GM18870 (cell line): ENCODE results near the gene NUAK1.
"Not testable (repeated sequence)": the region's sequence is repeated elsewhere in the genome, so short reads cannot be mapped to it uniquely, and the experiment has no call there.

Experiments
- ATAC-seq: cut with Tn5 transposase; IDR thresholded peaks from one replicate; pipeline ENCODE4 v1.9.1; 2021; ENCODE audit warnings: moderate library complexity; ENCODE audit not compliant: unreplicated experiment

NUAK1 gene

DNA sequence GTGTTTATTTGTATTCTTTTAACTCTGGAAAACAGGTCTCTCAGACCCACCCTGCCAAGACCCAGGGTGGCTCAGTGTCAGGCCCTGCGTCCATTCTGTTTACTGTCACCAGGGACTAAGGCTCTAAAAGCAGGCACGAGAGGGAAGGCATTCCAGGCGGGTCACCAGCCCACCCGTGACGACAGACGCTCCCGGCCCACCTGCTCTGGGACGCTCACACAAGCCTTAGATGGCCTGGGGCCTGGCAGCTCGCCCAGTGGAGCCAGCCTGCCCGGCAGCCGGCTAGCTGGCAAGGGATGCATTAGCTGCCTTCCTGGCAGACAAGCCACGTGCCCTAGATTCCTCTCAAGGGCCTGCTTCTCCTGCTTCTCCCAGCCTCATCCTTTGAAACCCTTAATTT lies 9.2 kb upstream of the NUAK1 start:
- ATAC-seq = no peak

DNA sequence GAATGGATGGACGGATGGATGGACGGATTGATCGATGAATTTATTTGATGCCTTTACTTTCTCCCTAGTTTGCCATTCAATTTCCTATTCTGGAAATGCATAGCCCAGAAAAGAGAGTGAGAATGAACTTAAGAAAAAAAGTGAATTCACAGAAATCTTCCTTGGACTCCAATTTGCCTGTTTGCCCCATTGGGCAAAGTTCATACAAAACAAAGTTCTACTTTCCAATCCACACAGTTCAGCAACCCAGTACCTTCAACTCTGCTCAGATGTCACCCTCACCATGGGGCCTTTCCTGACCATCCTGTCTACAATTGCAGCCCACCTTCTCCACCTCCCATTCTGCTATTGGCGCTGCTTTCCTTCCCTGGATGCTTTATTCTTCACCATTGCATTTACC lies 8.2 kb upstream of the NUAK1 start:
- no peak for ATAC-seq

DNA sequence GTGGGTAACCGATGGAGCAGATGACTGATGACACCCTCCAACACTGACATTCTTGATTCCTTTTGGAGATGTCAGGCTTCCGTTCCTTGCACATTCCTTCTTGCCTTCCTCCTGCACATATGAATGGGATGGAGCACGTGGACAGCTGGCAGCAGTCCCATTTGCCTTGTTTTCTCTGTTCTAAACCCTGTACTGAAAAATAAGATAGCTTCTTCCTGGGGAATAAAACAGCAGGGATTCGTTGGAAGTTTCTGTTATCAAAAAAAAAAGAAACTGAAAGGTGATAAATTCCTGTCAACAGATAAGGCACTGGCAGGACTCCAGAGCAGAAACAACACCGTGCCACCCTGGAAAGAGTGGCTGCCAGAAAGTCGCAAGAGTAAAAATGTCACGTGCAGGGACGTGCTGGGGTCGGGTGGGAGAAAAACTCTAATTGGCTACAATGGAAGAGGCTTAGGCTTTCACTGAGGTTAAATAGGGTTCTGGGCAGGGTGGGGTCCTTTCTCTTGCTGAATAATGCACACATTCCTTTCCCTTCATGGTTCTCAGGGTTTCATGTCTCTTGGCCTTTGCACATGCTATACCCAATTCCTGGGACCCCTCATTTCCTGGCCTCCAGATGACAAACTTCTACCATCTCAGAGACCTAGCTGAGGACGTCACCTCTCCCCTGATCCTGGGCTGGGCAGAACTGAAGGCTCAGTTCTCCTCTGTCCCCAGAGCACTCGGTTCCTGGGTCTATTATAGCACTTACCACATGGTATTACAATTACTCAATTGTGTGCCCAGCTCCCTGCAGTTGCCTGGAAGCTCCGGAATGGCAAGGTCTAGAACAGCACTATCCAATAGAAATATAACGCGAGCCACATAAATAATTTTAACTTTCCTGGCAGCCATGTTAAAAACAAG lies 7.0 kb upstream of the NUAK1 start:
- ATAC-seq = no peak

DNA sequence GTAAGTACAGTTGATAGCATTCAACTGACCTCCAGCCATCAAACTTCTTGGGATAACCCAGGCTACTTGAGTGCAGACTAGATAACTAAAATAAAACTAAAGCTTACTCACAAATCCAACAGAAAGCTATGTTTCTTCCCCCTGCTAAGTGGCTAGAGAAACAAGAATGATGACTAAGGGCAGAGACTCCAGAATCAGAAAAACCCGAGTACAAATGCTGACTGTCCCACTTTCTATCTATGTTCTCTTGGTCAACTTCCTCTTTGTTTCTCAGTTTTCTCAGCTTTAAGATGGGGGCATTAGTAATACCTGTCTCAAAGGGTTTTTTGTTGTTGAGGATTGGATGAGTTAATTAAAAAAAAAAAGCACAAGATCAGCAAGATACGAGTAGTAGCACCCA lies 6.1 kb upstream of the NUAK1 start:
- ATAC-seq = no peak

DNA sequence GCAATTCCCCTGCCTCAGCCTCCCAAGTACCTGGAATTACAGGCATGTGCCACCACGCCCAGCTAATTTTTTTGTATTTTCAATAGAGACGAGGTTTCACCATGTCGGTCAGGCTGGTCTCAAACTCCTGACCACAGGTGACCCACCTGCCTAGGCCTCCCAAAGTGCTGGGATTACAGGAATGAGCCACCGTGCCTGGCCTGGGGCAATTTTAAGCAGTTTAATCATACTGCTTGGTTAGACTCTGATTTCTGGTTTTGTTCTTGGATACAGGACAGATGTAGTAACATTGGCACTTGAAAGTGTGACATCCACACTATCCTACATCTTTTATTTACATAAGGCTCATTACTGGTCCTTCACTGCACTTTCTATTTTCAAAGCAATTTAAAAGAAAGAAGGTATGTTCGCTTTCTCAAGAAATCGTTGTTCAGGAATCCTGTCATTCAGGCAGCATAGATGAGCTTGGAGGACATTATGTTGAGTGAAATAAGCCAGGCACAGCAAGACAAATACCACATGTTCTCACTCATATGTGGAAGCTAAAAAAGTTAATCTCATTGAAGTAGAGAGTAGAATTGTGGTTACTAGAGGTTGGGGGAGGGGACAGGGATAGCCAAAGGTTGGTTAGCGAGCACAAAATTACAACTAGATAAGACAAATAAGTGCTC lies 4.0 kb upstream of the NUAK1 start:
- ATAC-seq = no peak

DNA sequence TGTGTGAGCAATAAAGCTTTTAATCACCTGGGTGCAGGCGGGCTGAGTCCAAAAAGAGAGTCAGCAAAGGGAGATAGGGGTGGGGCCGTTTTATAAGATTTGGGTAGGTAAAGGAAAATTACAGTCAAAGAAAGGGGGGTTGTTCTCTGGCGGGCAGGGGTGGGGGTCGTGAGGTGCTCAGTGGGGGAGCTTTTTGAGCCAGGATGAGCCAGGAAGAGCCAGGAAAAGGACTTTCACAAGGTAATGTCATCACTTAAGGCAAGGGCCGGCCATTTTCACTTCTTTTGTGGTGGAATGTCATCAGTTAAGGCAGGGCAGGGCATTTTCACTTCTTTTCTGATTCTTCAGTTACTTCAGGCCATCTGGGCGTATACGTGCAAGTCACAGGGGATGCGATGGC lies 3.2 kb upstream of the NUAK1 start:
- not testable (repeated sequence) for ATAC-seq

DNA sequence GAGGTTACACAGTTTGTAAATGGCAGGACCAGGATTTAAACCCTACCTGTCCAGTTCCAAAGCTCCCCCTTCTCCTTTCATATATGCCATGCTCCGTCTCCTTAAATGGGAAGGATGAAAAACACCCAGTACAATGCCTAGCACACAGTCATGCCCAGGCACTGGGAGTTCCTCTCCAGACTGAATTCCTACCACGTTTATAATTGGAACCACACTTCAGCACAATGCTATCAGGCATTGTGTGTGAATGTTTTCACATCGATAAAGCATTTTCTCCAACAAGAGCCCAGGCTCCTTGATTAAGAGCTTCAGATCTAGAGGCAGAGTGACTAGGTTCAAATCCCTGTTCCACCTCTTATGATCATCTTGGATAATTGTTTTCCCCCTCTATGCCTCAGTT lies 2.7 kb upstream of the NUAK1 start:
- ATAC-seq = no peak

DNA sequence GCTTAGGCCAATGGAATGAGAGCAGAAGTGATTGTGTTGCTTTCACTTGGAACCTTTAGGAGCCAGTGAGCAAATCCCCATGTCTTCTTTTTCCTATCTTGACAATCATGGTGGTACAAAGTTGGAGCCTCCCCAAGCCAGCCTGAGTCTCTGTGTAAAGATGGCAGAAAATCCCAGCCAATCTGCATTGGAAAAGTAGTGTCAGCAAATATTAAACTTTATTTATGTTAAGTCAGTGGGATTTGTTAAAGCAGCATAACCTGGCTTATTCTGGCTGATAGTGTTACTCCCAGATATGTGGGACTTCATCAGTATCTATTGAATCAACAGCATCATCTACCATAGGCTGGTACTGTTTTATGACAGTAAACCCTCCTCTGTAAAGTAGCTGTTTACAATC lies 2.2 kb upstream of the NUAK1 start:
- no peak for ATAC-seq

DNA sequence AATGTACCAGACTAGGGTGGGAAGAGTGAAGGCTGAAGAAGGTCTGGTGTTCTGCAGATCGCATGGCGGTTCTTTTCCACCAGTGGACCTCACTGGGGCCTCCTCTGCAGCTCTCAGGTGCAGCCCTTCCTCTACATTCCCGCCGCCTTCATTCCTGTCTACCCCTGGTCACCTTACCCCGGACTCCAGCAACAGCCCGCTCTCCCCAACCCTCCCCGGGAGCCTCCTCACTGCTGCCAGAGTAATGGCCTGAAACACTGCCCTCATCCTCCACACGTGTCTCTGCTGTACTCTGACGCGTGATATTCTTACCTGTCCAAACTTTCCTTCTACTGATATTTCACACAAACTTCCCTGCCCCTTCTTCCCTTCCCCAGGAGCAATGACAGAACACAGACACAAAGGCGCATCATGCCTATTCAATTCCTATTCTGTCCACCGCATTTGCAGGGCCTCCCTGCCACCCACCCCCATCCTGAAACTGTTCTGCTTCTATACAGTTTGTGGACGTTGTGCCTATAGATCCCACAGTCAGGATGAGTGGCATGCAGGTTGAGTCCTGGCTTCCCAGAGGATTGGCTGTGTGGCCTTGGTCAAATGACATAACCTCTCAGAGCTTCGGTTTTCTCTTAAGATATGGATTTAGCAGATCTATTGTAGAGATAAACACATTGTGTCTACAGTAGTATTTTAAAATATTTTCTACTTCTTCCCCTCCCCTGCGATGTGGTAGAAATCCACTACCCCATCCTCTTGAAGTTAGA lies 1.7 kb upstream of the NUAK1 start:
- ATAC-seq = no peak

DNA sequence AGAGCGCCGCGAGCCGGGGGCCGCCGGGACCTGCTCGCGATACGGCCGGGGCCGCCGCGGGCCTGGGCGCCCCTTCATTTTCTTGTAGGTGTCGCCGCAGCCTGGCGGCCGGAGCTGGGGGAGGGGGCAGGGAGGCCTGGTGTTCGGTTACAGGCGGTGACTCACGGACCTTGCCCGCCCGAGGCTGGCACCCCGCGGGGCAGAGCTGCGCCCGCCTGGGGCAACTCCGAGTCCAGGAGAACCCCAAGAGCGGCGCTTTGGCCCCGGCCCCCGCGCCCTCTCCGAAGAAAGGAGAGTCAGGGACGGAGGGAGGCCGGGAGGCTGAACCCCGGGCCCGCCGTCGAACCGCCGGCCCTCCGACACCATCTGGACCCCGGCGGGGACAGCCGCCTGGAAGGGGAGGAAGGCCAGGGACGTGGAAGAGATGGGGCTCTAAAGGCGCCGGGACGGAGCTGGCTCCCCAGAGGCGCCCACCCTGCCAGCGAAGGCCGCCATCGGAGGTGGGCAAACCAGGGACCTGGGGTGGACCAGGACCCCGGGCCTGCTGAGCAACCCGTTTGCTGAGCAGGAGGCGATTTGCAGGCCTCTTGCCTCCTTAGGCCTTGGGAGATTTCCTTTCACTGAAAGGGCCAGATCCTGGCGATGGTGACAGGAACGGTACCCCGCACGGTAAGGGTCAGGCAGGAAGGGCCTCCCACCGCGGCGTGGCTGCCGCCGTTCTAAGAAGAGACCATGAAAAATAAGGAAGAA lies 843 bp upstream of the NUAK1 start:
- no peak for ATAC-seq

DNA sequence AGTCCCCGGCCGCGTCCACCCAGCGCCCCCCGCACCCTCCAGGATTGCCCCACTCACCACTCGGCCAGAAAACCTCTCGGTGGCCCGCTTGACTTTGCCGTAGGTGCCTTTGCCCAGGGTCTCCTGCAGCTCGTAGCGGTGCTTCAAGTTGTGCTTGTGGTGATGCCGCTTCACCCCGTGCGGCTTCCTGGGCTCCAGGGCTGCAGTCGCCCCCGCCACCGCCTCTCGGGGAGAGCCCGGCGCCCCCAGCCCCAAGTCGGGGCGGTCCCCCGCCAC lies 459 bp downstream of the NUAK1 start:
- ATAC-seq = no peak

DNA sequence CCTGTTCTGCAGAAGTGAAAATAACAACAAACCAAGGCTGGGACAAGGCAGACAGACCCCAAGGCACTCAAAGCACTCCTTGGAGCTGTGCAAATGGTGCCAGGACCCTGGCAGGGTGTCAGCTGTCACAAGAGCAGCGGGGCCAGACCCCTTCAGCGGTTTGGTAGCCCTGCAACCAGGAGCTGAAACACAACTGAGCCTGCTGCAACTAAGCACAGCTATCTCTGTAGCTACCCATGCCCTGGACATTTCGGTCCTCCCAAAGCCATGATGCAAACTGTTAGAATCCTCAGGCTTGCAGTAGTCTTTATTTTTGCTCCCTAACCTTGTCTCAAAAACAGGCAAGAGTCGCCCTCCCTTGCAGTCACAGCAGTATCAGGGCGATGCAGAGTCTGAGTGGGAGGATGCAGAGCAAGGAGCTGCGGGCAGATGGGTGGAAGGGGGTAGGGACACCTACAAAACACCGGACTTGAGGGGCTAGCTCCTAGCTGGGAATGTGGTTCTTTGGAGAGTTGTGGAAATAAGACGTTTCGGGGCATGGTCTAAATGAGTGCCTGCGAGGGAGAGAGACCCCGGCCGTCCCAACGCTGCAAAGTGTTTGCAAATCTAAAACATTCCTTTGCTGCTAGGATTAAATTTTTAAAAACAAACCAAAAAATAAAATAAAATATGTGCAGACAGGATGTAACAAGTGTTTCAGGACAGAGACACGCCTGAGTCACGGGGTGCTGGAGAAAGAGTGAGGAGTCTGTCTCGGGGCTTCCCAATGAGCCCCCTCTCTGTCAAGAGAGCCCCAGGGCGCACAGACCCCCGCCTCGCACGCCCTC lies 1.0 kb downstream of the NUAK1 start:
- no peak for ATAC-seq

DNA sequence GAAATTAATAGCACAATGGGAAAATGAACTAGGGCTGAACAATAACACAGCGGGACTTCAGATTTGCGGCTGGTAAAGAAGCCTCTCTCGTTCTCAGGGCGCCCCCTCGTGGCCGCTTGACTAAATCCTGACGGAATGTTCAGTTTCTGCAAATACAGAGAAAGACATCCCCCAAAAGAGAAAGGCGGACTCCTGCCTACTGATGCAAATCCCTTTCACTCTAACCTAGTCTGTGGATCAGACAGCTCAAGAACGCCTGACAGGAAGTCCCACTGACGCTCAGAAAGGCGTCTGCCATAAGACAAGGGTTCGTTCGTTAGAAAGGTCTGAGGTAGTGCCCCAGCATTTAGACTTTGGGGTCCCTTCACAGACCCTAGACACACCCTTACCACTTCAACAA lies 2.5 kb downstream of the NUAK1 start:
- ATAC-seq = no peak

DNA sequence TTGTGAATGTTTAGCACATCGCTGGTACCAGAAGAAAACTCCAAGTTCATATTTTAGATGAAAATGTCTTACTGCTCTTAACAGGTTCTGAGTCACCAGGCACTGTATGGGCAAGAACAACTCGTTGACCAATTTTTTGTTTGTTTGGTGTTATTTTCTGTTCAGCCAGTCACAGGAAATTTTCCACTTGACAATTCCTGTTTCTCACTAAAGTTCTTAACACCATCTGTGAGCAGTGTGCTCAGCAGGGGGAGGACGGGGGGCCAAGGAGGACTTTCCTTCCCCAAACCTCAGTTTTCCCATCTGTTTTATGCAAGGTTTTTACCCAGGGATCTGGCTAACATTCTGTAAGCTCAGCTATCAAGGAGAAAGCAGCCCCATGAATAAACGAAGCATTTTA lies 3.0 kb downstream of the NUAK1 start:
- no peak for ATAC-seq

DNA sequence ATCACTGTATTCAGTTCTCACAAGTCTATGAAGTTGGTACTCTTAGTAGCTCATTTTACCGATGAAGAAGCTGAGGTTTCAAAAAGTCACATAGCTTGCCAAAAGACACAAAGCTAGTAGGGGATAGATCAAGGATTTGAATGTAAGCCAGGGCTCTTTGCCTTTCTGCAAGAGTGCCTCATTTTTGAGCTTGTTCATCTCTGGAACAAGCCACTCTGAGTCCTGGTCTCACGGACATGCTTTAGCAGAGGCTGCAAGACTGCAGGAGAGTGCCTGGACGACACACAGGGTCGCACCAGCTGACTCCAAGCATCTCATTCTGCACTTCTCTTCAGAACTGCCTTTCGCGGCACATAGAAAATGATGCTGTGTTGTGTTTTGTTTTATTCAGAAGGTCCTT lies 3.7 kb downstream of the NUAK1 start:
- no peak for ATAC-seq

DNA sequence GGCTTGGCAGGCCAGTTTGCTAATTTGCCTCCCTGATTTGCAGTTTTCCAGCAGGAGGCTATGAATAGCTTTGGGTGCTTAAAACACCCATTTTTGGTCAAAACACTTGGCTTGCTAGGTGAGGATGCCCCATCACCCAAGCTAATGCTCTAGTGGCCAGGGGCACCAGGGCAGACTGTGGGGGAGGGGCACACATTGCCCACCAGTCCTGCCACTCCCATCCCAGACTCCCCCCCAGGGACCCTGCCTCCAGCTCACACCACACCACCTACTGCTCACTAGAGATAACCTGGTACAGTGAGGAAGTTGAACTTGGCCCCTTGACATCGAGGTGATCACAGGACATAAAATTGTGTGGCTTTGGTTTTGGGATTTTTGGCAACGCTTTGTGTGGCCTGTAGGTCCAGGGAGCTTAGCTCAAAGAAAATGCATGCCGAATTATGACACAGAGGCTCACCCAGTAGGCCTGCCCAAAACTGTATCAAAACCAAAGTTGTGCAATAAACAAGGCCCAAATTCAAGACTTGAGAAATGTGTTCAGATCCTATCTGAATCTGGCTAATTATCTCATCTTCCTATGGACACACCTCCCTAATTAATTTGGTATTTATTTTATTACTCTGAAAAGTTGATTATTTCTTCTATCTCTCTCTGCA lies 4.3 kb downstream of the NUAK1 start:
- no peak for ATAC-seq

DNA sequence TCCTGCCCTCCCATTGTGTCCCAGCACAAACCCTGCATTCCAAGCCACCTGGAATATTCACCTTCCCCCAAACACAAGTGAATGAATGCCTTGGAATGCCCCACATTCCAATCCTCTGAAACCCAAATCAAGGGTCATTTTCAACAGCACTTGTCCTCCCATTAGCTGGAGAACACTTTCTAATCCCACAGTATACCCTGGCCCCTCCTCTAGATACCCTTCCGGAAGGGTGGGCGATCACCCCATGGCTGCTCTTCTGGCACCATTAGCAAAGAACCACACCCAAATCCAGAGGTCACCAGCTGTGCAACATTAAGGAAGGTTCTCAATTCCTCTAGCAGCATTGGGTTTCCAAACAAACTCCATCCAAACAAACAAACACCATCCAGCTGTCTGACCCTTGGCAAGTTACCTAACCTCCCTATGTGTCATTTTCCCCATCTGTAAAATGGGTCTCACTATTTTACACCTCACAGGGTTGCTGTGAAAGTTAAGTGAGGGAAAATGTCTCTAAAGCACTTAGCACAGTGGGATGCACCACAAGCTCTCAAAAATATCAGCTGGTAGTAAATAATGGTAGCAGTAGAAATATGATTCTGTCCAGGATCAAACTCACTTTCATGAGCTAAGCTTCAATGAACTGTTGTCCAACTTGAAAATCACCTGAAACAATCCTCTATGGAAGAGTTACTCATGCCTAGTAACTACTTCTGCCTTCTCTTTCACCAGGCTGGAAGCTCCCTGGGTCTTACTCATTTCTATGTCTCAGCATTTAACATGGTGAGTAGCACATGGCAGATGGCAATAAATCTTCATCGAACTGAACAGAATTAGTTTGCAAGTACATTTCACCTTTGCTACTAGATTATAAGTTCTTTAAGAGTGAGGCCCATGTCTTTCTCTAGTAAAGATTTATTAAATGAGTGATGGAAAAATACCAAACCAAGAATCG lies 5.3 kb downstream of the NUAK1 start:
- no peak for ATAC-seq

DNA sequence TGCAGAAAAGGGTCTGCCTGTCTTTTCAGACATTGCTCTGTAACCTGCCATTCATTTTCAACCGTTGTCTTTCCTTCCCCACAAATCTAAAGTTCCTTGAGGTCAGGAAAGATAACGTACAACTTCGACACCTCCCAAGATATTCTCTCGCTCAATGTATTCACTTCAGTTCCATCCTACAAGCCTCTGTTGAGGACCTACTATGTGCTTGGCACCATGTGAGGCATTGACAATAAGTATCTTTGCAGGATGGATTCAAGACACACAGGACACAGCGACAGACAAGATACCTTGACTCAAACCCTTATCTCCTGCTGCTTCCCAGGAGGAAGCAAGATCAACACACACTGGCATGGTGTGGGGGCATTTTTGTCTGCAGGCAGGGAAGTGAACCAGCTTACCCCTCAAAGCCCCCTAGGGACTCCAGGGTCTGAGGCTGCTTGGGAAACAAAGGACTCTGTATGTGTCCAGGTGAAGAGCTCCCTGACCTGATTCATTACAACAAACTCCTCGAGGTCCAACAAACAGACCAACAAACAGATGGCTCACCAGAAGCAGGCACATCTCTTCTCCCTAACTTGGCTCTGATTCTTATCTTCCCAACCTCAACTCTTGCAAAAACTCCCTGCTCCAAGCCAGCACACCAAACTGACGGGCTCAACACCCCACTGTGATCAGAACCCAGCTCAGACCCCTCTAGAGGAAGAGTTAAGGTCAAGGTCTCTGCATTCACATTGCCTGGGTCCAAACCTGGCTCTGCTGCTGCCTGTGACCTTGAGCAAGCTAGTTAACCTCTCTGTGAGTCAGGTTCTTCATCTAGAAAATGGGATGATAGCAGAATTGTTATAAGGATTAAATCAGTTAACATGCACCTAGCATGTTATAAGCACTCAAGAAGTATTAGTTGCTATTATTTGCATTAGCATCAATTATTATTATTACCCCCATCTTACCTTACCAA lies 6.3 kb downstream of the NUAK1 start:
- ATAC-seq = no peak
